GM21576 (cell line): Measurements from ENCODE around the gene TRAF3.
A peak's percentile ranks its signal among the peaks of the same experiment; 100 is the strongest.
"Not testable (repeated sequence)": the region's sequence is repeated elsewhere in the genome, so short reads cannot be mapped to it uniquely, and the experiment has no call there.

ENCODE experiments used
- ATAC-seq: cut with Tn5 transposase; IDR thresholded peaks from one replicate; pipeline ENCODE4 v1.9.1; 2021; ENCODE audit warnings: mild to moderate bottlenecking, moderate library complexity; ENCODE audit not compliant: unreplicated experiment

Gene TRAF3

GRCh38 chr14:102751088-102751487, 26.2 kb upstream of the TRAF3 start:
- no peak for ATAC-seq

GRCh38 chr14:102752239-102752847, 24.9 kb upstream of the TRAF3 start:
- no peak for ATAC-seq

- ATAC-seq: peak; percentile 45
Observed at GRCh38 chr14:102754370-102755262, 22.6 kb upstream of the TRAF3 start.

DNA sequence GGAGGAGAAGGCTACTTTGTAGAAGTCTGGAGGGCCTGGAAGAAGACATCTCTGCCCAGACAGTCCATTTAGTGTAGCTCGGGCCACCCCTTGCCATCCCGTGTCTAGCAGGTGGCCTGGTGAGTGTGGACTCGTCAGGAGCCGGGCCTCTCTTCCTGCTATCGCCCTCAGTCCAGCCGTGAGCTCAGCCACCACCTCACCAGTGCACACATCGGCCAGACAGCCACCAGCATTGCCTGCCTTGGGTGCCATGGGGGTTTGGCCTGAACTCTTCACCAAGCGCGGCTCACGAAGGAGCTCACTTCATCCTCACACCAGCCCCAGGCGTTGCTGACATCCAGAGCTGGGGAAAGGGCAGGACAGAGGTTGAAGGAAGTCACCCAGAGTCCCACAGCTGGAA, 19.6 kb upstream of the TRAF3 start:
- ATAC-seq: no peak

DNA sequence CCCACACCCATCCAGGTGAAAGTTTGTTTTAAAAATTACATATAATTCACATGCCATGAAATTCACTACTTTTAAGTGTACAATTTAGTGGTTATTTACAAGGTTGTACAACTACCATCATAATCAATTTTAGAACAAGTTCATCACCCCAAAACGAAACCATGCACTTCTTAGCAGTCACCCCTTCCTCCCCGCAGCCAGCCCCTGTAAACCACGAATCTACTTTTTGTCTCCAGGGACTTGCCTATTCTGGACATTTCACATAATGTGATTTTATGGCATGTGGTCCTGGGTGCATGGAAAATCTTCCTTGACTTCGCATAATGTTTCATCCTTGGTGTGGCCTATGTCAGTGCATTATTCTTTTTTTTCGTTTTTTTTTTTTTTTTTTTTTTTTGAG, 19.2 kb upstream of the TRAF3 start:
- ATAC-seq: no peak

DNA sequence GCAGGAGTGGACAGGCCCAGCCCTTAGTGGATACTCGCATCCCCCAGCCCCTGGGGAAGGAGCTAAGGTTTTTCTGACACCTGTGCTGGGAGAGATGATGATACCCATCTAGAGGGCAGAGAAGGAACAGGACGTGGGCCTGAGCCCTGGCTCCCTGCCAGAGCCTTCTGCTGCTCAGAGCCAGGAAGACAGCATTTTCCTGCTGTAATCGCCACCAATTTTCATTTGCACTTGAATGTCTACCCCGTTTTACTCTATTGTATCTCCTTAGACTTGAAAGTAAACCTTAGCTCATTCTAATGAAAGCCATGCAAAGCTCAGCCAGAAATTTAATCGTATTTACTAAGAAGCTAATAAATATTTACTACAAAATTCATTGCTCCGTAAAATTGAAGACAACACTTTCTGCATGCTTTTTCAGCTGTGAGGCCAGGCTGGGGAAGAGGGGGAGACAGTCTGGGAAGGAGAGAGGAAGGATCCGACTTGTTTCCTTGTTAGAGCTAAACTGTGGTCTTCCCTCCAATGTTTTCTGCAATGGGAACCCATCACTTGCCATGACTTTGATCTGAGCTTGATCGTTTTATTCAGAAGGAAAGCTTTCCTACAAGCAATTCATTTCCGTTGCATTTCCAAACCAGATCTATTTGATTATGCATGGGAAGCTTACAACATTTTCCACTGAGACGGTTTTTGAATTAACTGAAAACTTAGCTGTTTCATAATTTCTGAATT, 17.6 kb upstream of the TRAF3 start:
- no peak for ATAC-seq

DNA sequence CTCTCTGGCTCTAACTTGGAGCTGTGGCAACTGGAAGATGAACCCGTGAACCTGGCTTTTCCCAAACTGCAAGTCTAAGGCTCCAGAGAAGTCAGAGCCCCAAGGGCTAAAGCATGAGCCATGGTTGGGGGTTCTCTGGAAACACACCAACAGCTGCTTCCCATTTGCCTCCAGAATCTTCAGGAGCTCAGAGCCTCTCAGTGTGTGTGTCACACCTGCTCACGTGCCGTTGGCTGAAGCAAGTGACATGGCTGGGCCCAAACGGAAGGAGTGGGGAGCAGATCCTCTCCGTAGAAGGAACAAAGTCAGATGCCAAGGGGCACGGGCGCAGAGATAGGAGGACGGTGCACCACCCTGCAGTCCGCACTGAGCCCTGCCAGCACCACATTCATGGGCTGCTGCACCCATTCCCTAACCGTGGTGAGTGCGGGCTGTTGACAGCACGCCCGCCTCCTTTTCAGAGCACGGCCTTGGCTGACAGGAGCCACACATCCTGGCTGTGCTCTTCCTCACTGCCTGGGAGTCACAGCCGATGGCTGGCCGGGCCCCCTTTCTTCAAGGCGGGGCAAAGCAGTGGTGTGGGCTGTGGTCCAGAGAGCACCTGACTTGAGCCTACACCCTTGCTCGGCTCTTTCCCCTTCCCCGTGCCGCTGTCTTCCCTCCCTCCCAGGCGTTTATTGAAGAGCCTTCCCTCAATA, 16.6 kb upstream of the TRAF3 start:
- no peak for ATAC-seq

DNA sequence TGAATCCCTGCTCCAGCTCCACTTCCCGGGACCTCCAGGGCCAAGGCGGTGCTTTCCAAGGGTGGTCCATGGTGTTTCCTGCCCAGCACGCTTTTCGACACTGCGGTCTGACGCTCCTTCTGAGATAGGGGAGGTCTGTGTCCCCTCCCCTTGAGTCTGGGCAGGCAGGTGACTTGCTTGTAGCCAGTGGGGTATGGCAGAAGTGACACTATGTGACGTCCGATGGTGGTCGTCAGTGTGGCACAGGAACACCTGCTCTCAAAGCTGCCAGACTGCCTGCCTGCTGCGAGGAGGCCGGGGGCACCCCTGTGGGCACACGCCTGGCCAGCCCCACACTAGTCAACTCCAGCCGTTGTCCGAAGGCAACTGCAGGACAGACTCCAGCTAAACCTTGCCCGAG, 16.0 kb upstream of the TRAF3 start:
- no peak for ATAC-seq

- peak; percentile 60 for ATAC-seq
Observed at GRCh38 chr14:102764220-102764671, 13.0 kb upstream of the TRAF3 start.

GRCh38 chr14:102765770-102766169, 11.5 kb upstream of the TRAF3 start:
- ATAC-seq: not testable (repeated sequence)

DNA sequence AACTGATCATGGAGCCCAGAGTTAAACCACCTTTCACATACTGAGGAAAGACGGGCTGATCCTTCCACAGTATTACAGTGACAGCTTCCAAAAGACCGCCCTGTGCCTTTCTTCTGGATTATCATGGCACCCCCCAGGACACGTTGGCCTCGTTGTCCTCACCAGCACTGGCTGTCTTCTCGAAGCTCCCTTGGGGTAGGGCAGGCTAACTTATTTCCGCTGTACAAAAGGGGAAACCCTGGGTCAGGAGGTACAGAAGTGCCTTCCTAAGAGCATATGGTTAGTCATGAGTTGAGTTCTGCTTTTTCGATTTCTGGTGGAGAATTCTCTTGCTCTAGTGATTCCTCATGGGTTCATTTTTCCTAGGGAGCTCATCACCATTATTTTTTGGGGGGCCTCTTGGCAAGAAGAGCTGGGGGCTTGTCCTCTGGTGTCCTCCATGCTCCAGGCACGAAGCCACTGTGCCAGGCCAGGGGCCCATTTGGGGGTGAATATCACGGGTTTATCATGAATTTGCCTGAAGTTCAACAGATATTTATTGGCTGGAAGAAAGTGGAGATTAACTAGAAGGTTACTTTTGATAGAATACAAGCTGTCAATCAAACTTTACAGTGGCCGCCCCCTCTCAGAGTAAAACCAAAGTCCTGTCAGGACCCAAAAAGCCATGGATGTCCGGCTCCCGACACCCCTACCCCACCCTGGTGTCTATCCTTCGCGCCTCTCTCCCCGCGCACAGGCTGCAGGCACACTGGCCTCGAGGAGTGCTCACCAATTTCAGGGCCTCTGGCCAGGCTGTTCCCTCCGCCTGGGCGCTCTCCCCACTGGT, 8.8 kb upstream of the TRAF3 start:
- peak; percentile 63 for ATAC-seq

GRCh38 chr14:102769049-102769327, 8.3 kb upstream of the TRAF3 start:
- ATAC-seq: no peak

- no peak for ATAC-seq
Observed at GRCh38 chr14:102770147-102771123, 6.8 kb upstream of the TRAF3 start.

DNA sequence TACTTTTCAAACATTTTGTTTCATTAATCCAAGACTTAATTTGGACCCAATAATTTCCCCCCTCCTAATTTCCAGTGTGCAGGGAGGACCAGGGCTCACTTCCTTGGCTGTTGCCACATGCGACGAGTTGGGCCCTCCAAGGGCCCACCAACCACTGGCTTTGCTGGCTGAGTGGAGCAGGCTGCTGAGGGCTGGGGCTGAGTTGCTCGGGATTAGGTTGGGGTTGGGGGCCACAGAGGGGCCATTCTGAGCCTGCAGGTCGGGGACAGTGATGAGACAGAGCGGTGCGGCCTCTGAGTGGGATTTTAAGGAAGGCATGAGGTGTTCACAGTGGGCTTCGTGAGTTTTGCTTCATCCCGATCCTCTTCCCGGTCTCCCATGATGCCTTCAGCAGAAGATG, 6.1 kb upstream of the TRAF3 start:
- no peak for ATAC-seq

DNA sequence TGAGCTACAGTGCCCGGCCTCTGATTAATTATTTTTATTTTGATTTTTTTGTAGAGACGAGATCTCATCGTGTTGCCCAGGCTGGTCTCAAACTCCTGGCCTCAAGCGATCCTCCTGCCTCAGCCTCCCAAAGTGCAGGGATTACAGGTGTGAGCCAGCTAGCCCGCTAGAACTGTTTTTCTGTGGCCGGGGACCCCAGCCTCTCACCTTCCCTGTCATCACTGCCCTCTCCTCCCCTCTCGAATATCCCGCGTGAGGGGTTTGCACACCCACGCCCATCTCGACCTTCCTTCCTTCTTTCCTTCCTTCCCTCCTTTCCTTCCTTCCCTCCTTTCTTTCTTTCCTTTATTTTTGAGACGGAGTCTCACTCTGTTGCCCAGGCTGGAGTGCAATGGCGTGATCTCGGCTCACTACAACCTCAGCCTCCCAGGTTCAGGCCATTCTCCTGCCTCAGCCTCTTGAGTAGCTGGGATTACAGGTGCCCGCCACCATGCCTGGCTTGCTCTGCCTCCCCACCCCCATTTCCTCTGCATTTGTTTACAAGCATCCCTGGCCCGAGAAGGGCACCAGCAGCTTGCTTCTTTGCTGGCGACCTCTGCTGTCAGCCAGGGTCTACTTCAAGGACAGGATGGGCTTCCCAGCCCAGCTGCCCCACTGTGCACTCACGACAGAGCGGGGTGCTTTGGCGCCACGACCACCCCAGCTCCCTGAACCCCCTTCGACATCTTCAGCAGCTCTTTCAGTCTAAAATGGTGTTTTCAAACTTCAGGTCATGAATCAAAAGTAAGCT, 4.3 kb upstream of the TRAF3 start:
- ATAC-seq: no peak

GRCh38 chr14:102774391-102775153, 2.7 kb upstream of the TRAF3 start:
- peak; percentile 32 for ATAC-seq

- no peak for ATAC-seq
Observed at GRCh38 chr14:102775855-102776760, 1.1 kb upstream of the TRAF3 start.
